GM13976 (cell line): ENCODE data around the gene AXDND1.

Experiments
- DNase-seq: peaks from one replicate; pipeline ENCODE4 v3.0.0; 2012; ENCODE audit warnings: low spot score
- CTCF ChIP-seq: IDR thresholded peaks from 2 replicates; pipeline ENCODE4 v1.5.1; 2012; ENCODE audit warnings: borderline replicate concordance, mild to moderate bottlenecking; ENCODE audit not compliant: insufficient read depth; ENCODE audit errors: extremely low read depth, missing control alignments, control extremely low read depth
- in situ Hi-C: fragments of 300-500 bp; cut with MboI; formaldehyde crosslinking; loops from one replicate; pipeline ENCODE4 v1.12.0; 2022; ENCODE audit warnings: low sequenced_read_pairs, mixed read lengths, inconsistent platforms; ENCODE audit not compliant: unreplicated experiment

AXDND1 gene

GRCh38 chr1:179547021-179547535 is 181.3 kb downstream of the AXDND1 start:
- in situ Hi-C loops: no loop called here
- TF ChIP-seq CTCF: no peak
- DNase-seq: no peak

GRCh38 chr1:179548666-179549367 is 183.0 kb downstream of the AXDND1 start:
- DNase-seq: no peak
- TF ChIP-seq CTCF: no peak
- in situ Hi-C loops: no loop called here

GRCh38 chr1:179549368-179549700 is 183.6 kb downstream of the AXDND1 start:
- in situ Hi-C loops: no loop called here
- TF ChIP-seq CTCF: no peak
- no peak for DNase-seq

GRCh38 chr1:179550746-179551682 is 185.2 kb downstream of the AXDND1 start:
- DNase-seq: no peak

GRCh38 chr1:179554427-179554826 is 188.7 kb downstream of the AXDND1 start:
- in situ Hi-C loops: no loop called here
- DNase-seq: no peak
- no peak for TF ChIP-seq CTCF

More at GRCh38 chr1:179550746-179551682, 185.2 kb downstream of the AXDND1 start:
- in situ Hi-C loops: no loop called here
- no peak for TF ChIP-seq CTCF

GRCh38 chr1:179558078-179558477 is 192.3 kb downstream of the AXDND1 start:
- no peak for TF ChIP-seq CTCF
- in situ Hi-C loops: no loop called here

More at GRCh38 chr1:179558078-179558477, 192.3 kb downstream of the AXDND1 start:
- no peak for DNase-seq
